MM.1S (cell line): ENCODE data around the gene PDXDC1.
"Not testable (repeated sequence)": the region's sequence is repeated elsewhere in the genome, so short reads cannot be mapped to it uniquely, and the experiment has no call there.

Experiments used
- EZH2 ChIP-seq: fragments of 300-600 bp; sonication (generic); optimal IDR thresholded peaks from 2 replicates; pipeline ENCODE3; 2017; ENCODE audit warnings: low read depth, mild to moderate bottlenecking, antibody characterized with exemption, low read length, mixed read lengths
- EZH2phosphoT487 ChIP-seq: fragments of 300-600 bp; sonication (generic); IDR thresholded peaks from 2 replicates; pipeline ENCODE4 v1.6.1; 2018; ENCODE audit warnings: antibody characterized with exemption, low read length
- TF ChIP-seq, protein P1 (sequence below): fragments of 300-600 bp; sonication (generic); IDR thresholded peaks from 2 replicates; pipeline ENCODE4 v1.5.1; 2016; ENCODE audit warnings: antibody characterized with exemption, low read length, mixed read lengths

DNA sequence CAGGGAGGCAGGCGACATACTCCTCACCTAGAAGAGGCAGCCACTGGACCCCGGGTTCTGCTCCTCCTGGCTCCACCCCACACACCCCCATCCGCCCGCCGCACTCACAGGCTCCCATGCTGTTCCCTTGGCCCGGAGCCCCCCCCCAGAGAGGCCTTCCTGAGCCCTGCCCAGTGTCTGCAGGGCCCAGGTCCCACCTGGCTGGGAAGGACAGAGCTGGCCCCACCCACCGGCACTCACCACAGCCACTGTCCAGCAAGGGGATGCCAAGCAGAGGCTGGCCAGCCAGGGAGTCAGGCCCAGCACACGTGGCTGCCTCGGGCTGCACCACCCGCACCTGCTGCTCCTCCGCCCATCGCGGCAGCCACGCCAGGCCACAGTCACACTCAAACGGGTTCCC lies 162.7 kb downstream of the PDXDC1 start:
- TF ChIP-seq, protein P1, sequence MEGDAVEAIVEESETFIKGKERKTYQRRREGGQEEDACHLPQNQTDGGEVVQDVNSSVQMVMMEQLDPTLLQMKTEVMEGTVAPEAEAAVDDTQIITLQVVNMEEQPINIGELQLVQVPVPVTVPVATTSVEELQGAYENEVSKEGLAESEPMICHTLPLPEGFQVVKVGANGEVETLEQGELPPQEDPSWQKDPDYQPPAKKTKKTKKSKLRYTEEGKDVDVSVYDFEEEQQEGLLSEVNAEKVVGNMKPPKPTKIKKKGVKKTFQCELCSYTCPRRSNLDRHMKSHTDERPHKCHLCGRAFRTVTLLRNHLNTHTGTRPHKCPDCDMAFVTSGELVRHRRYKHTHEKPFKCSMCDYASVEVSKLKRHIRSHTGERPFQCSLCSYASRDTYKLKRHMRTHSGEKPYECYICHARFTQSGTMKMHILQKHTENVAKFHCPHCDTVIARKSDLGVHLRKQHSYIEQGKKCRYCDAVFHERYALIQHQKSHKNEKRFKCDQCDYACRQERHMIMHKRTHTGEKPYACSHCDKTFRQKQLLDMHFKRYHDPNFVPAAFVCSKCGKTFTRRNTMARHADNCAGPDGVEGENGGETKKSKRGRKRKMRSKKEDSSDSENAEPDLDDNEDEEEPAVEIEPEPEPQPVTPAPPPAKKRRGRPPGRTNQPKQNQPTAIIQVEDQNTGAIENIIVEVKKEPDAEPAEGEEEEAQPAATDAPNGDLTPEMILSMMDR: not testable (repeated sequence)
- not testable (repeated sequence) for TF ChIP-seq EZH2, EZH2phosphoT487
